Erythroblast (primary cell): ENCODE results near the gene SERPINF2.

Experiments used
- GATA1 ChIP-seq: IDR thresholded peaks from 2 replicates; pipeline ENCODE4 v1.6.1; 2011; ENCODE audit warnings: low read depth, mild to moderate bottlenecking, control low read depth, low read length, moderate library complexity
- POLR2A ChIP-seq: IDR thresholded peaks from 2 replicates; pipeline ENCODE4 v1.6.1; 2011; ENCODE audit warnings: mild to moderate bottlenecking, low read length

GRCh38 chr17:1709971-1710806 lies 32.5 kb upstream of the SERPINF2 start, which contains the start of gene TLCD2:
- TF ChIP-seq POLR2A: no peak
- no peak for TF ChIP-seq GATA1
